ENCODE results near the gene TCTN2. TPM values are rescaled to one million over a fixed set of nuclear protein-coding genes. Genes with fewer than 3 reads are reported as not detected.

The TCTN2 gene
- total RNA-seq, 4 donors from 2014 or later = 5.4 to 10.0 (median 8.0) TPM

- Histone ChIP-seq H3K27ac (replicated peaks in 1 of 4) (no peak overlapping the region), H3K4me3 (no peak overlapping the region), H3K27me3 (no peaks in the 10 kb centered on the region), H3K9me3 (no peaks in the 10 kb centered on the region), H3K4me1 (no peaks in the 10 kb centered on the region), H3K36me3 (peaks cover 47 to 97% (median 85%) of the 10 kb centered on the region in 4 donors)
- no peak for DNase-seq (ENCODE audit: extremely low spot score)
- WGBS = 80% methylated on average over 10 of the region's 10 CpGs
- intact Hi-C loops (cut with DNase I) = no loop called here
- TF ChIP-seq, protein P1, sequence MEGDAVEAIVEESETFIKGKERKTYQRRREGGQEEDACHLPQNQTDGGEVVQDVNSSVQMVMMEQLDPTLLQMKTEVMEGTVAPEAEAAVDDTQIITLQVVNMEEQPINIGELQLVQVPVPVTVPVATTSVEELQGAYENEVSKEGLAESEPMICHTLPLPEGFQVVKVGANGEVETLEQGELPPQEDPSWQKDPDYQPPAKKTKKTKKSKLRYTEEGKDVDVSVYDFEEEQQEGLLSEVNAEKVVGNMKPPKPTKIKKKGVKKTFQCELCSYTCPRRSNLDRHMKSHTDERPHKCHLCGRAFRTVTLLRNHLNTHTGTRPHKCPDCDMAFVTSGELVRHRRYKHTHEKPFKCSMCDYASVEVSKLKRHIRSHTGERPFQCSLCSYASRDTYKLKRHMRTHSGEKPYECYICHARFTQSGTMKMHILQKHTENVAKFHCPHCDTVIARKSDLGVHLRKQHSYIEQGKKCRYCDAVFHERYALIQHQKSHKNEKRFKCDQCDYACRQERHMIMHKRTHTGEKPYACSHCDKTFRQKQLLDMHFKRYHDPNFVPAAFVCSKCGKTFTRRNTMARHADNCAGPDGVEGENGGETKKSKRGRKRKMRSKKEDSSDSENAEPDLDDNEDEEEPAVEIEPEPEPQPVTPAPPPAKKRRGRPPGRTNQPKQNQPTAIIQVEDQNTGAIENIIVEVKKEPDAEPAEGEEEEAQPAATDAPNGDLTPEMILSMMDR (IDR thresholded peaks at IDR 0.05) = no peak
- no peak for TF ChIP-seq POLR2A (IDR thresholded peaks at IDR 0.05; ENCODE audit: low read depth)
- TF ChIP-seq POLR2AphosphoS5 (IDR thresholded peaks at IDR 0.05) = no peak
- TF ChIP-seq EP300 (IDR thresholded peaks at IDR 0.05) = no peak
These were observed 72.1 kb downstream of the TCTN2 start for GRCh38 chr12:123743002-123743401.

- WGBS = 75% methylated on average over 12 of the region's 12 CpGs
- intact Hi-C loops (cut with DNase I) = no loop called here
- peaks cover 46 to 97% (median 85%) of the 10 kb centered on the region in 4 donors for H3K36me3 ChIP-seq
These were observed 73.9 kb downstream of the TCTN2 start for GRCh38 chr12:123744836-123745235.

DNA sequence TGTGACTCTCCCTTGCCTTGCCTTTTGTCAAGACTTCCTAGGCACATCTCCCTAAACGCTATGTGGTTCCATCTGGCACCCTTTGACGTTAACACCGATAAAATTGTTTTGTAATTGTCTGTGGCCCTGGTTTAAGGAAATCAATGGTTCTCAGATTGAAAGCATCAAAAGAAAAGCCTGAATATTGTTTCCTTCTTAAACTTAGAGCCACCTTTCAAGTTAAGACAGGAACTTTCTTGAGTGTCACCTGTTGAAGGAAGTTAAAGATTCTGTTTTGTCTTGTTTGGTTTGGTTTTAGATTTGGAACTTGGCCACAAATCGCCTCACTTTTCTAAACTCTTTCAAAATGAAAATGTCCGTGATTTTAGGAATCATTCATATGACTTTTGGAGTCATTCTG is 76.4 kb downstream of the TCTN2 start:
- DNase-seq (ENCODE audit: extremely low spot score) = no peak
- Histone ChIP-seq H3K27me3 (no peaks in the 10 kb centered on the region), H3K36me3 (peaks cover 47 to 97% (median 81%) of the 10 kb centered on the region in 4 donors), H3K9me3 (no peaks in the 10 kb centered on the region), H3K4me1 (no peaks in the 10 kb centered on the region), H3K4me3 (no peak overlapping the region), H3K27ac (replicated peaks in 1 of 4) (no peak overlapping the region)
- WGBS = 81% methylated on average over 5 of the region's 5 CpGs
- TF ChIP-seq, protein P1 (IDR thresholded peaks at IDR 0.05) = no peak
- TF ChIP-seq EP300 (IDR thresholded peaks at IDR 0.05) (no peak), POLR2AphosphoS5 (IDR thresholded peaks at IDR 0.05) (no peak), POLR2A (IDR thresholded peaks at IDR 0.05; ENCODE audit: low read depth) (no peak)
- intact Hi-C loops (cut with DNase I) = no loop called here

More at GRCh38 chr12:123744836-123745235, 73.9 kb downstream of the TCTN2 start:
- H3K4me3 ChIP-seq = no peak overlapping the region
- H3K4me1 ChIP-seq = no peaks in the 10 kb centered on the region
- no peak overlapping the region for H3K27ac ChIP-seq (replicated peaks in 1 of 4)
- no peaks in the 10 kb centered on the region for H3K27me3 ChIP-seq
- H3K9me3 ChIP-seq = no peaks in the 10 kb centered on the region
- TF ChIP-seq POLR2A (IDR thresholded peaks at IDR 0.05; ENCODE audit: low read depth) (no peak), POLR2AphosphoS5 (IDR thresholded peaks at IDR 0.05) (no peak), EP300 (IDR thresholded peaks at IDR 0.05) (no peak)
- TF ChIP-seq, protein P1 (IDR thresholded peaks at IDR 0.05) = no peak
- DNase-seq (ENCODE audit: extremely low spot score) = no peak

DNA sequence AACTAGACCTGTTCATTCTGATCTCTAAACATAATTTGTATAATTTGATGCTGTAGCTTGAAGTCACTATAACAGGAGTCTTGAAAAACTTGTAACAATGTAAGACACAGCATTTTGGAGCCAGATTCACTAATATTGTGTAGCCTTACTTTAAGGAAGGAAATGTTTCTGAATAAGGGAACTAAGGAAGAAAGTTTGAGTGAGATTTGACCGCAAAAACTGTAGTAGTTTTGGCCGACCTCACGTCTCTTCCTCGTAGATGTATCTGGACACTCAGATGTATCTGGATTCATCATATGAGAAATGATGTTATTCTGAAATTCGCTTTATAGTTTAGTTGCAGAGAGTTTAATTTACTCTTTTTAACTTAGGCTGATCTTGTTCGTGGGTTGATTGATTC is 77.2 kb downstream of the TCTN2 start:
- H3K4me1 ChIP-seq = no peaks in the 10 kb centered on the region
- DNase-seq (ENCODE audit: extremely low spot score) = no peak
- H3K27me3 ChIP-seq = no peaks in the 10 kb centered on the region
- H3K36me3 ChIP-seq = peaks cover 46 to 97% (median 81%) of the 10 kb centered on the region in 4 donors
- intact Hi-C loops (cut with DNase I) = no loop called here
- no peaks in the 10 kb centered on the region for H3K9me3 ChIP-seq
- H3K27ac ChIP-seq (replicated peaks in 1 of 4) = no peak overlapping the region
- H3K4me3 ChIP-seq = no peak overlapping the region
- TF ChIP-seq EP300 (IDR thresholded peaks at IDR 0.05) = no peak
- TF ChIP-seq POLR2A (IDR thresholded peaks at IDR 0.05; ENCODE audit: low read depth) = no peak
- TF ChIP-seq, protein P1 (IDR thresholded peaks at IDR 0.05) = no peak
- TF ChIP-seq POLR2AphosphoS5 (IDR thresholded peaks at IDR 0.05) = no peak
- 77% methylated on average over 6 of the region's 6 CpGs for WGBS

DNA sequence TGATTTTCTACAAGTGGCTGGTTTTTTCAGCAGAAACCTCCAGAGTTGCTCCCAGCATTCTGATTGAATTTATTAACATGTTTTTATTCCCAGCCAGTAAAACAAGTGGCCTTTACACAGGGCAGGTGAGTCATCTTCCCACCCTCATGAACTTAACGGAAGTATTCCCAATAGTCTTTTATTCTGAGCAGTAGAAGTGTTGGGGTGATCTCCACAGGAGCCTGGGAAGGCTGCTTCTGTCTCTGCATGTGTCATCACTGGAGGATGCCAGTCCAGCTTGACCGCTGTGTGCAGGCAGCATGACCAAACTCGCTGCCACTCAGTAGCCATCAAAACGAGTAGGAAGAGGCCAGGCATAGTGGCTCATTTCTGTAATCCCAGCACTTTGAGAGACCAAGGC is 77.7 kb downstream of the TCTN2 start:
- no peak for DNase-seq (ENCODE audit: extremely low spot score)
- 92% methylated on average over 4 of the region's 4 CpGs for WGBS
- H3K4me3 ChIP-seq = no peak overlapping the region
- intact Hi-C loops (cut with DNase I) = no loop called here
- no peak overlapping the region for H3K27ac ChIP-seq (replicated peaks in 1 of 4)
- TF ChIP-seq POLR2AphosphoS5 (IDR thresholded peaks at IDR 0.05) (no peak), EP300 (IDR thresholded peaks at IDR 0.05) (no peak), POLR2A (IDR thresholded peaks at IDR 0.05; ENCODE audit: low read depth) (no peak)
- TF ChIP-seq, protein P1 (IDR thresholded peaks at IDR 0.05) = no peak
- H3K36me3 ChIP-seq = peaks cover 47 to 97% (median 81%) of the 10 kb centered on the region in 4 donors
- H3K27me3 ChIP-seq = no peaks in the 10 kb centered on the region
- no peaks in the 10 kb centered on the region for H3K4me1 ChIP-seq
- H3K9me3 ChIP-seq = no peaks in the 10 kb centered on the region
